Loucy (cell line): Measurements from ENCODE around the gene LINGO3.

ENCODE experiments used
- EZH2phosphoT487 ChIP-seq: fragments of 200-600 bp; IDR thresholded peaks from 2 replicates; pipeline ENCODE4 v1.6.1; 2018; ENCODE audit warnings: antibody characterized with exemption, mild to moderate bottlenecking, moderate library complexity, borderline replicate concordance
- TF ChIP-seq, protein P1 (sequence below): fragments of 200-600 bp; sonication (generic); conservative IDR thresholded peaks from 2 replicates; pipeline ENCODE4 v1.5.1; 2014; ENCODE audit warnings: mild to moderate bottlenecking, antibody characterized with exemption, low read length

DNA sequence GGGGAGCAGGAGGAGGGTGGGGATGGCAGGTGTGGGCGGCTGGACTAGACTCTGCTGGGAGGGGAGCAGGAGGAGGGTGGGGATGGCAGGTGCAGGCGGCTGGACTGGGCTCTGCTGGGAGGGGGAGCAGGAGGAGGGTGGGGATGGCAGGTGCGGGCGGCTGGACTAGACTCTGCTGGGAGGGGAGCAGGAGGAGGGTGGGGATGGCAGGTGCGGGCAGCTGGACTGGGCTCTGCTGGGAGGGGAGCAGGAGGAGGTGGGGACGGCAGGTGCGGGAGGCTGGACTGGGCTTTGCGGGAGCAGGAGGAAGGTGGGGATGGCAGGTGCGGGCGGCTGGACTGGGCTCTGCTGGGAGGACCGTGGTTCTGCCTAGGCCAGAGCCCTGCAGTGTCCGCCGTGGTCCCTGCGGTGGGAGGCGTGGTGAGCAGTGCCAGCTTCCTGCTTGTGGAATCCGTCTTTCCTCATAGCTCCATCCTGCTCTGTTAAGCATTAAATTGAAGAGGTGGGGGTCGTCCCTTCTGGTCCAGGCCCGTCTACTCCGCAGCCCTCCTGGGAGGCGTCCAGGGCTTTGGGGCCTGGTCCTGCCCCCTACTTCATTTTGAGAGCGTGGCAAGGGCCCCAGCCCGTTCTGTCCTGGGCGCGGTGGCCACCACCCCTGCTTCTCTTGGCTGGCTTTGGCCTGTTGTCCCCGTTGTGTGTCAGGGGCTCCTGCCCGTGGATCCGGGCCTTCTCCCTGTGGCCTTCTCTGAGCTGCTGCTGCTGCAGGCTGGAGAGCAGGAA is 25.3 kb upstream of the LINGO3 start:
- TF ChIP-seq, protein P1, sequence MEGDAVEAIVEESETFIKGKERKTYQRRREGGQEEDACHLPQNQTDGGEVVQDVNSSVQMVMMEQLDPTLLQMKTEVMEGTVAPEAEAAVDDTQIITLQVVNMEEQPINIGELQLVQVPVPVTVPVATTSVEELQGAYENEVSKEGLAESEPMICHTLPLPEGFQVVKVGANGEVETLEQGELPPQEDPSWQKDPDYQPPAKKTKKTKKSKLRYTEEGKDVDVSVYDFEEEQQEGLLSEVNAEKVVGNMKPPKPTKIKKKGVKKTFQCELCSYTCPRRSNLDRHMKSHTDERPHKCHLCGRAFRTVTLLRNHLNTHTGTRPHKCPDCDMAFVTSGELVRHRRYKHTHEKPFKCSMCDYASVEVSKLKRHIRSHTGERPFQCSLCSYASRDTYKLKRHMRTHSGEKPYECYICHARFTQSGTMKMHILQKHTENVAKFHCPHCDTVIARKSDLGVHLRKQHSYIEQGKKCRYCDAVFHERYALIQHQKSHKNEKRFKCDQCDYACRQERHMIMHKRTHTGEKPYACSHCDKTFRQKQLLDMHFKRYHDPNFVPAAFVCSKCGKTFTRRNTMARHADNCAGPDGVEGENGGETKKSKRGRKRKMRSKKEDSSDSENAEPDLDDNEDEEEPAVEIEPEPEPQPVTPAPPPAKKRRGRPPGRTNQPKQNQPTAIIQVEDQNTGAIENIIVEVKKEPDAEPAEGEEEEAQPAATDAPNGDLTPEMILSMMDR = no peak
- TF ChIP-seq EZH2phosphoT487 = no peak
